Transverse colon (tissue), 4 donors: ENCODE data around the gene BTNL2.

Source experiments
- CTCF ChIP-seq, 5 experiments: fragments of 200-600 bp in 3 of 5; fragments of 450-650 bp in 2 of 5; sonication (generic) in 3 of 5; IDR thresholded peaks; 1 replicate in 2 of 5; 2 replicates in 3 of 5; pipeline ENCODE4 v1.5.1; 2016 to 2017; ENCODE audit warnings: antibody characterized with exemption in 5 of 5, inconsistent platforms in 3 of 5, mild to moderate bottlenecking in 2 of 5, moderate library complexity in 1 of 5
- POLR2AphosphoS5 ChIP-seq, 3 donors: sonication (generic); formaldehyde crosslinking; IDR thresholded peaks; one replicate each; pipeline ENCODE4 v1.6.1; 2016; ENCODE audit warnings: antibody characterized with exemption in 3 of 3

- TF ChIP-seq CTCF (IDR thresholded peaks at IDR 0.05) (no peak), POLR2AphosphoS5 (IDR thresholded peaks at IDR 0.05) (no peak)
These were observed 37.5 kb upstream of the BTNL2 start for GRCh38 chr6:32444433-32444832.
